A673 (cell line): Measurements from ENCODE around the gene PHEX.

Experiments used
- EZH2 ChIP-seq: fragments of 200-600 bp; sonication (generic); IDR thresholded peaks from 2 replicates; pipeline ENCODE4 v1.6.1; 2017; ENCODE audit warnings: borderline replicate concordance, low read depth, mild to moderate bottlenecking, mixed read lengths, antibody characterized with exemption, low read length; ENCODE audit not compliant: poor library complexity, severe bottlenecking
- TF ChIP-seq, protein P1 (sequence below): fragments of 300-800, 200-600 bp; sonication (generic); conservative IDR thresholded peaks from 2 replicates; pipeline ENCODE4 v1.5.1; 2017; ENCODE audit warnings: low read depth, mild to moderate bottlenecking, antibody characterized with exemption, low read length, moderate library complexity, mixed read lengths

DNA sequence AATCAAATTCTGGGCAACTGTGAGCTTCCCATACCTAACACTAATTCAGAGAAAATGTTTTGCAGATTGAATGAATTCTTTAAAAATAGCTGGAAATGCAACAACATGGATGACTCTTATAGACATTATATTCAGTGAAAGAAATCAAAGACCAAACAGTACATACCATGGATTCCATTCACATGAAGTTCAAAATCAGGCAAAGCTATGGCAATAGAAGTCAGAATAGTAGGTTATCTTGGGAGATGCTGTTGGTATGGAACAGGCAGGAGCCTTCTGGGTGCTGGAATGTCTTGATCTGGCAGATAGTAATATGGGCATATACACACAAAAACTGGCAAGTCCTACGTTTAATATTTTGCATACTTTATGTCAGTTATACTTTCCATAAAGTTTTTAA, 215.0 kb downstream of the PHEX start:
- TF ChIP-seq, protein P1, sequence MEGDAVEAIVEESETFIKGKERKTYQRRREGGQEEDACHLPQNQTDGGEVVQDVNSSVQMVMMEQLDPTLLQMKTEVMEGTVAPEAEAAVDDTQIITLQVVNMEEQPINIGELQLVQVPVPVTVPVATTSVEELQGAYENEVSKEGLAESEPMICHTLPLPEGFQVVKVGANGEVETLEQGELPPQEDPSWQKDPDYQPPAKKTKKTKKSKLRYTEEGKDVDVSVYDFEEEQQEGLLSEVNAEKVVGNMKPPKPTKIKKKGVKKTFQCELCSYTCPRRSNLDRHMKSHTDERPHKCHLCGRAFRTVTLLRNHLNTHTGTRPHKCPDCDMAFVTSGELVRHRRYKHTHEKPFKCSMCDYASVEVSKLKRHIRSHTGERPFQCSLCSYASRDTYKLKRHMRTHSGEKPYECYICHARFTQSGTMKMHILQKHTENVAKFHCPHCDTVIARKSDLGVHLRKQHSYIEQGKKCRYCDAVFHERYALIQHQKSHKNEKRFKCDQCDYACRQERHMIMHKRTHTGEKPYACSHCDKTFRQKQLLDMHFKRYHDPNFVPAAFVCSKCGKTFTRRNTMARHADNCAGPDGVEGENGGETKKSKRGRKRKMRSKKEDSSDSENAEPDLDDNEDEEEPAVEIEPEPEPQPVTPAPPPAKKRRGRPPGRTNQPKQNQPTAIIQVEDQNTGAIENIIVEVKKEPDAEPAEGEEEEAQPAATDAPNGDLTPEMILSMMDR: no peak
- TF ChIP-seq EZH2: no peak
